ENCODE data around the gene GPR65.

DNA sequence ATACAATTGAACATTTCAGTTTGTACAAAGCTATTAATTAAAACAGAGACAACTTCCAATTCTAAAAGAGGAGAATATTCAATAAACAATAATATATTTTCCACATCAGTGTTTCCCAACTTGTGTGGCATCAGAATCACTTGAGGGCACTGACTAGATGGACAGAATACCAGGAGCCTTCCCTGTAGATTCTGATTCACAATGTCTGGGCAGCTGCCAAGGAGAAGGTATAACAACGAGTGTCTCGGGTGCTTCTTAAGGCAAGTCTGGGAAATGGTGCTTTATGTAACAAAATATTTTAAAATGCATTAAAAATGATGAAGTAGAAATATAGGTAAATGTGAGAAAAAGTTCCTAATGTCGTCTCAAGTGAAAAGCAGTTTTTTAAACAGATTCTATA, 38.1 kb upstream of the GPR65 start:
- TF ChIP-seq, protein P1, sequence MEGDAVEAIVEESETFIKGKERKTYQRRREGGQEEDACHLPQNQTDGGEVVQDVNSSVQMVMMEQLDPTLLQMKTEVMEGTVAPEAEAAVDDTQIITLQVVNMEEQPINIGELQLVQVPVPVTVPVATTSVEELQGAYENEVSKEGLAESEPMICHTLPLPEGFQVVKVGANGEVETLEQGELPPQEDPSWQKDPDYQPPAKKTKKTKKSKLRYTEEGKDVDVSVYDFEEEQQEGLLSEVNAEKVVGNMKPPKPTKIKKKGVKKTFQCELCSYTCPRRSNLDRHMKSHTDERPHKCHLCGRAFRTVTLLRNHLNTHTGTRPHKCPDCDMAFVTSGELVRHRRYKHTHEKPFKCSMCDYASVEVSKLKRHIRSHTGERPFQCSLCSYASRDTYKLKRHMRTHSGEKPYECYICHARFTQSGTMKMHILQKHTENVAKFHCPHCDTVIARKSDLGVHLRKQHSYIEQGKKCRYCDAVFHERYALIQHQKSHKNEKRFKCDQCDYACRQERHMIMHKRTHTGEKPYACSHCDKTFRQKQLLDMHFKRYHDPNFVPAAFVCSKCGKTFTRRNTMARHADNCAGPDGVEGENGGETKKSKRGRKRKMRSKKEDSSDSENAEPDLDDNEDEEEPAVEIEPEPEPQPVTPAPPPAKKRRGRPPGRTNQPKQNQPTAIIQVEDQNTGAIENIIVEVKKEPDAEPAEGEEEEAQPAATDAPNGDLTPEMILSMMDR (IDR thresholded peaks at IDR 0.05 in 4 of 5, conservative IDR thresholded peaks at IDR 0.05 in 1 of 5) = no peak
- TF ChIP-seq POLR2A (IDR thresholded peaks at IDR 0.05) = no peak
